Adrenal gland (tissue), 5 donors: ENCODE measurements around the gene CRYBA4.

ENCODE experiments used
- POLR2A ChIP-seq, 2 donors: fragments of 450-650 bp; IDR thresholded peaks; one replicate each; pipeline ENCODE4 v1.6.1; 2017; ENCODE audit warnings: antibody characterized with exemption in 2 of 2, mild to moderate bottlenecking in 2 of 2, moderate library complexity in 1 of 2
- TF ChIP-seq, protein P1 (sequence below), 6 experiments: fragments of 450-650 bp in 4 of 6; fragments of 200-600 bp in 2 of 6; sonication (generic) in 1 of 6; IDR thresholded peaks; 1 replicate in 5 of 6; 2 replicates in 1 of 6; pipeline versions ENCODE4 v1.5.1 to v1.8.0; 2016 to 2021; ENCODE audit warnings: antibody characterized with exemption in 6 of 6, mild to moderate bottlenecking in 2 of 6, moderate library complexity in 1 of 6
- donor health status: DM: no; HTN: no; CAD: no.

DNA sequence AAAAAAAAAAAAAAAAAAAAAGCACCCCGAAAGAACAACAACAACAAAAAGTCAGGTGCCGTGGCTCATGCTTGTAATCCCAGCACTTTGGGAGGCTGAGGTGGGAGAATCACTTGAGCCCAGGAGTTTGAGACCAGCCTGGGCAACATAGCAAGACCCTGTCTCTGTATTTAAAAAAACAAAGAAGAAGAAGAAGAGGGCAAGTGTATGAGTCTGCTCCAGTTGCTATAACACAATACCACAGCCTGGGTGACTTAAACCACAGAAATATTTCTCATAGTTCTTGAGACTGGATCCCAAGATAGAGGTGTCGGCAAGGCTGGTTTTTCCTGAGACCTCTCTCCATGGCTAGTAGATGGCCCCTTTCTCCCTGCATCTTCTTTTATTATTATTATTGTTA lies 12.4 kb downstream of the CRYBA4 start:
- TF ChIP-seq, protein P1, sequence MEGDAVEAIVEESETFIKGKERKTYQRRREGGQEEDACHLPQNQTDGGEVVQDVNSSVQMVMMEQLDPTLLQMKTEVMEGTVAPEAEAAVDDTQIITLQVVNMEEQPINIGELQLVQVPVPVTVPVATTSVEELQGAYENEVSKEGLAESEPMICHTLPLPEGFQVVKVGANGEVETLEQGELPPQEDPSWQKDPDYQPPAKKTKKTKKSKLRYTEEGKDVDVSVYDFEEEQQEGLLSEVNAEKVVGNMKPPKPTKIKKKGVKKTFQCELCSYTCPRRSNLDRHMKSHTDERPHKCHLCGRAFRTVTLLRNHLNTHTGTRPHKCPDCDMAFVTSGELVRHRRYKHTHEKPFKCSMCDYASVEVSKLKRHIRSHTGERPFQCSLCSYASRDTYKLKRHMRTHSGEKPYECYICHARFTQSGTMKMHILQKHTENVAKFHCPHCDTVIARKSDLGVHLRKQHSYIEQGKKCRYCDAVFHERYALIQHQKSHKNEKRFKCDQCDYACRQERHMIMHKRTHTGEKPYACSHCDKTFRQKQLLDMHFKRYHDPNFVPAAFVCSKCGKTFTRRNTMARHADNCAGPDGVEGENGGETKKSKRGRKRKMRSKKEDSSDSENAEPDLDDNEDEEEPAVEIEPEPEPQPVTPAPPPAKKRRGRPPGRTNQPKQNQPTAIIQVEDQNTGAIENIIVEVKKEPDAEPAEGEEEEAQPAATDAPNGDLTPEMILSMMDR (IDR thresholded peaks at IDR 0.05): no peak
- TF ChIP-seq POLR2A (IDR thresholded peaks at IDR 0.05): no peak
